Panc1 (cell line): ENCODE measurements around the gene ERICH6B. TPM values are rescaled to one million over a fixed set of nuclear protein-coding genes. Genes with fewer than 3 reads are reported as not detected.

Experiments used
- ATAC-seq: fragments of 200-7000 bp; cut with Tn5 transposase; 2 replicates; pipeline ENCODE4 v1.9.1; 2020; ENCODE audit warnings: mild to moderate bottlenecking, moderate library complexity
- BruUV-seq: library from RNA; stranded (reverse); fragments of 400-500 nt; replicated peaks from 2 replicates; lab custom pipeline; 2021; lab: Mats Ljungman, UMichigan
- CTCF ChIA-PET: fragments of 300-600 bp; sonication (Branson Sonifier 250); formaldehyde crosslinking; loops from one replicate; lab custom pipeline; 2022; ENCODE audit warnings: antibody characterized with exemption; lab: Charles Lee
- POLR2A ChIA-PET: fragments of 300-600 bp; sonication (Branson Sonifier 250); formaldehyde crosslinking; loops from one replicate; lab custom pipeline; 2022; ENCODE audit warnings: antibody characterized with exemption; lab: Charles Lee
- DNase-seq: peaks from one replicate; pipeline ENCODE4 v3.0.0-alpha.2; 2010; ENCODE audit warnings: low read depth, low spot score
- H3K27ac ChIP-seq: 2 replicates; pipeline ENCODE4 v1.5.1; 2011; ENCODE audit warnings: mild to moderate bottlenecking, low read length, inconsistent platforms
- H3K27me3 ChIP-seq: fragments of 200-500 bp; sonication (Bioruptor generic); 2 replicates; pipeline ENCODE4 v1.6.0; 2014; ENCODE audit warnings: low read length, inconsistent platforms; ENCODE audit not compliant: control insufficient read depth, insufficient read depth
- H3K36me3 ChIP-seq: fragments of 200-500 bp; sonication (Bioruptor generic); 2 replicates; pipeline ENCODE4 v1.5.1; 2014; ENCODE audit warnings: inconsistent platforms, mild to moderate bottlenecking, low read length, moderate library complexity; ENCODE audit not compliant: control insufficient read depth, insufficient read depth
- H3K4me1 ChIP-seq: 2 replicates; pipeline ENCODE4 v1.5.1; 2011; ENCODE audit warnings: inconsistent platforms, mild to moderate bottlenecking, low read length, moderate library complexity; ENCODE audit not compliant: control insufficient read depth, insufficient read depth
- H3K4me3 ChIP-seq, 2 experiments: 2 replicates each; pipeline ENCODE4 v1.5.1; 2011 to 2012; ENCODE audit warnings: low read depth in 2 of 2, low read length in 2 of 2, mild to moderate bottlenecking in 2 of 2, inconsistent platforms in 1 of 2, moderate library complexity in 1 of 2
- H3K9me3 ChIP-seq: fragments of 200-500 bp; sonication (Bioruptor generic); 2 replicates; pipeline ENCODE4 v1.5.1; 2014; ENCODE audit warnings: low read depth, mild to moderate bottlenecking, inconsistent platforms, low read length, moderate library complexity; ENCODE audit not compliant: control insufficient read depth, insufficient read depth
- POLR2AphosphoS5 ChIP-seq: IDR thresholded peaks from 2 replicates; pipeline ENCODE4 v1.6.1; 2012; ENCODE audit warnings: mild to moderate bottlenecking, low read depth, low read length, moderate library complexity
- SIN3A ChIP-seq: IDR thresholded peaks from 2 replicates; pipeline ENCODE4 v1.6.1; 2012; ENCODE audit warnings: low read depth, mild to moderate bottlenecking, low read length, moderate library complexity, borderline replicate concordance; ENCODE audit not compliant: insufficient read depth
- TCF7L2 ChIP-seq: IDR thresholded peaks from 2 replicates; pipeline ENCODE4 v1.6.1; 2011; ENCODE audit warnings: mild to moderate bottlenecking, low read depth, low read length, inconsistent platforms
- in situ Hi-C: cut with HindIII; loops from 2 replicates; pipeline ENCODE4 v1.10.0; 2016; ENCODE audit warnings: low sequenced_read_pairs, low pct_unique_long_range_greater_than_20kb
- intact Hi-C: fragments of 100-400 bp; cut with micrococcal nuclease; formaldehyde crosslinking; loops from one replicate; pipeline ENCODE4 v1.10.0; 2022; ENCODE audit not compliant: unreplicated experiment
- total RNA-seq: library from RNA; stranded (reverse); gene quantifications from one replicate; pipeline ENCODE4 v1.2.1, GENCODE V29; 2021; ENCODE audit not compliant: unreplicated experiment
- TF ChIP-seq, protein P1 (sequence below): fragments of 450-650 bp; IDR thresholded peaks from 2 replicates; pipeline ENCODE4 v1.5.1; 2017; ENCODE audit warnings: mild to moderate bottlenecking
- TF ChIP-seq, protein P2 (sequence below), 2 experiments: IDR thresholded peaks; 2 replicates each; pipeline ENCODE4 v1.6.1; 2011 to 2012; ENCODE audit warnings: low read depth in 2 of 2, control low read depth in 1 of 2, low read length in 1 of 2, mild to moderate bottlenecking in 1 of 2, moderate library complexity in 1 of 2; ENCODE audit not compliant: insufficient read depth in 1 of 2

The ERICH6B gene
- total RNA-seq, 1 experiment from 2014 or later = not detected

DNA sequence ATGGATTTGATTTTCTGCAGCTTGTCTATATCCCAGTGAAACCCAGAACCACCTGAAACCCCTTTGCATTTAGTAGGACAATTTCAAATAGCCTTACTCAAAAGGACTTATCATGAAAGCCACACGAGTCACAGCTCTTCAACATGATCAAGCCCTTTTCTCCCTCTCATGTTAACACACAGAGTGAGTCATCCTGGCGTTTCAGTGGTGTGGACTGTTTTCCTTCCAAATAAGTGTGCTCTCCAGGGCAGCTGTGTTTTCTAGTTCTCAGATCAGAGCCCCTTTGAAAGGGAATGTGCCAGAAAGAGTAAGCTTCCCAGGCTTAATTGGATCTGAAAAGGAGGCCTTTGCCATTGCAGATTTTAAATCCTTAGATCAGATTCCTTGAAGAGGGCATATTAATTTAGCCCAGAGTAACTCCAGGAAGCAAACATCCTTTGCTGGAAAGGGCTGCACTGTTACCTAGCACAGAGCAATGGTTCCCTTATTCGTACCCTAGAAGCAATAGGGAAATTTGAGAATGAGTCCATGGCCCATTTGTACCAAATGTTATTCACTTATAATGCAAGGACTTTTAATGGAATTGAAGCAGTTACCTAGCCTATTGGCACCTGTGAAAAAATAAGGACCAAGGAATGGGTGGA, 51.3 kb downstream of the ERICH6B start:
- CTCF ChIA-PET = no interaction called here
- in situ Hi-C loops (no loop called here), intact Hi-C loops (no loop called here)
- TF ChIP-seq SIN3A (no peak), TCF7L2 (no peak), POLR2AphosphoS5 (no peak)
- TF ChIP-seq, protein P1, sequence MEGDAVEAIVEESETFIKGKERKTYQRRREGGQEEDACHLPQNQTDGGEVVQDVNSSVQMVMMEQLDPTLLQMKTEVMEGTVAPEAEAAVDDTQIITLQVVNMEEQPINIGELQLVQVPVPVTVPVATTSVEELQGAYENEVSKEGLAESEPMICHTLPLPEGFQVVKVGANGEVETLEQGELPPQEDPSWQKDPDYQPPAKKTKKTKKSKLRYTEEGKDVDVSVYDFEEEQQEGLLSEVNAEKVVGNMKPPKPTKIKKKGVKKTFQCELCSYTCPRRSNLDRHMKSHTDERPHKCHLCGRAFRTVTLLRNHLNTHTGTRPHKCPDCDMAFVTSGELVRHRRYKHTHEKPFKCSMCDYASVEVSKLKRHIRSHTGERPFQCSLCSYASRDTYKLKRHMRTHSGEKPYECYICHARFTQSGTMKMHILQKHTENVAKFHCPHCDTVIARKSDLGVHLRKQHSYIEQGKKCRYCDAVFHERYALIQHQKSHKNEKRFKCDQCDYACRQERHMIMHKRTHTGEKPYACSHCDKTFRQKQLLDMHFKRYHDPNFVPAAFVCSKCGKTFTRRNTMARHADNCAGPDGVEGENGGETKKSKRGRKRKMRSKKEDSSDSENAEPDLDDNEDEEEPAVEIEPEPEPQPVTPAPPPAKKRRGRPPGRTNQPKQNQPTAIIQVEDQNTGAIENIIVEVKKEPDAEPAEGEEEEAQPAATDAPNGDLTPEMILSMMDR = no peak
- TF ChIP-seq, protein P2, sequence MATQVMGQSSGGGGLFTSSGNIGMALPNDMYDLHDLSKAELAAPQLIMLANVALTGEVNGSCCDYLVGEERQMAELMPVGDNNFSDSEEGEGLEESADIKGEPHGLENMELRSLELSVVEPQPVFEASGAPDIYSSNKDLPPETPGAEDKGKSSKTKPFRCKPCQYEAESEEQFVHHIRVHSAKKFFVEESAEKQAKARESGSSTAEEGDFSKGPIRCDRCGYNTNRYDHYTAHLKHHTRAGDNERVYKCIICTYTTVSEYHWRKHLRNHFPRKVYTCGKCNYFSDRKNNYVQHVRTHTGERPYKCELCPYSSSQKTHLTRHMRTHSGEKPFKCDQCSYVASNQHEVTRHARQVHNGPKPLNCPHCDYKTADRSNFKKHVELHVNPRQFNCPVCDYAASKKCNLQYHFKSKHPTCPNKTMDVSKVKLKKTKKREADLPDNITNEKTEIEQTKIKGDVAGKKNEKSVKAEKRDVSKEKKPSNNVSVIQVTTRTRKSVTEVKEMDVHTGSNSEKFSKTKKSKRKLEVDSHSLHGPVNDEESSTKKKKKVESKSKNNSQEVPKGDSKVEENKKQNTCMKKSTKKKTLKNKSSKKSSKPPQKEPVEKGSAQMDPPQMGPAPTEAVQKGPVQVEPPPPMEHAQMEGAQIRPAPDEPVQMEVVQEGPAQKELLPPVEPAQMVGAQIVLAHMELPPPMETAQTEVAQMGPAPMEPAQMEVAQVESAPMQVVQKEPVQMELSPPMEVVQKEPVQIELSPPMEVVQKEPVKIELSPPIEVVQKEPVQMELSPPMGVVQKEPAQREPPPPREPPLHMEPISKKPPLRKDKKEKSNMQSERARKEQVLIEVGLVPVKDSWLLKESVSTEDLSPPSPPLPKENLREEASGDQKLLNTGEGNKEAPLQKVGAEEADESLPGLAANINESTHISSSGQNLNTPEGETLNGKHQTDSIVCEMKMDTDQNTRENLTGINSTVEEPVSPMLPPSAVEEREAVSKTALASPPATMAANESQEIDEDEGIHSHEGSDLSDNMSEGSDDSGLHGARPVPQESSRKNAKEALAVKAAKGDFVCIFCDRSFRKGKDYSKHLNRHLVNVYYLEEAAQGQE (IDR thresholded peaks at IDR 0.05; ENCODE audit: insufficient read depth in 1 of 2, low read depth in 2 of 2, low read length in 1 of 2) = no peak
- H3K4me1 ChIP-seq = no peaks in the 10 kb centered on the region
- BruUV-seq = no TSS peak
- DNase-seq (no peak), ATAC-seq (no peak)
- no peak overlapping the region for H3K27ac ChIP-seq
- H3K36me3 ChIP-seq = no peaks in the 10 kb centered on the region
- POLR2A ChIA-PET = no interaction called here
- H3K4me3 ChIP-seq = no peak overlapping the region
- H3K27me3 ChIP-seq = no peaks in the 10 kb centered on the region
- no peaks in the 10 kb centered on the region for H3K9me3 ChIP-seq

DNA sequence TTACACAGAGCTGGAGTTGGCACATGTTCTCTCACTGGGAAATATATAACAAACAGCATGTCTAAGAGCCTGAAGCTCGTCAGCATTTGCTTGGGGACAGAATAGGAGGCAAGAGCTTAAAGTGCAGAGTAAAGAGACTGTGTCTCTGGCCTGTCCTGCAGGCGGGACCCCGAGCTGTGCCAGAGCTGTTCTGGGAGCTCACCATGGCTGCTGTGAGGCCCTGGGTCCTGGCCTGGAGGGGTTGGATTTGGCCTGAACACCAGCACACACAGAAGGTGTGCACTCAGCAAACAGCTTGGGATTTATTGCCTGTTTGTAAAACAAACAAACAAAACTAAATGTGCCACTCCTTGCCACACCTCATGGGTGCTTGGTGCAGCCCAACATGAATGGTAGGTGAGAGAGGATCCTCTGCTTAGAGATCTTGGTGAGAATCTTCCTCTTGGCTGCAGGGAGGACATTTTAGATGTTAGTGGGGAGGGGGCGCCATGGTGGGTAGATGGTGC, 60.9 kb downstream of the ERICH6B start:
- in situ Hi-C loops = no loop called here
- no peak overlapping the region for H3K27ac ChIP-seq
- no peak overlapping the region for H3K4me3 ChIP-seq
- POLR2A ChIA-PET = no interaction called here
- H3K27me3 ChIP-seq = no peaks in the 10 kb centered on the region
- CTCF ChIA-PET = no interaction called here
- no peak for ATAC-seq
- no peaks in the 10 kb centered on the region for H3K9me3 ChIP-seq
- no peaks in the 10 kb centered on the region for H3K4me1 ChIP-seq
- no TSS peak for BruUV-seq
- intact Hi-C loops = no loop called here
- no peaks in the 10 kb centered on the region for H3K36me3 ChIP-seq
- DNase-seq = no peak
- no peak for TF ChIP-seq SIN3A
- TF ChIP-seq, protein P2 (IDR thresholded peaks at IDR 0.05; ENCODE audit: insufficient read depth in 1 of 2, low read depth in 2 of 2, low read length in 1 of 2) = no peak
- no peak for TF ChIP-seq POLR2AphosphoS5
- TF ChIP-seq TCF7L2 = no peak
- TF ChIP-seq, protein P1 = no peak
